Activated CD8-positive, alpha-beta memory T cell treated with anti-CD3 and anti-CD28 coated beads, Interleukin-2, amount 50 U/mL, for 24 hours (primary cell): ENCODE data around the gene RAB3B.
"Not testable (repeated sequence)": the region's sequence is repeated elsewhere in the genome, so short reads cannot be mapped to it uniquely, and the experiment has no call there.

Source experiments
- DNase-seq: peaks from one replicate; pipeline ENCODE4 v3.0.0-alpha.2; 2020; ENCODE audit errors: extremely low read depth

RAB3B gene

GRCh38 chr1:51989582-51990477 is 670 bp downstream of the RAB3B start:
- no peak for DNase-seq

- DNase-seq = no peak
These were observed 2.2 kb downstream of the RAB3B start for GRCh38 chr1:51988254-51988653.

DNA sequence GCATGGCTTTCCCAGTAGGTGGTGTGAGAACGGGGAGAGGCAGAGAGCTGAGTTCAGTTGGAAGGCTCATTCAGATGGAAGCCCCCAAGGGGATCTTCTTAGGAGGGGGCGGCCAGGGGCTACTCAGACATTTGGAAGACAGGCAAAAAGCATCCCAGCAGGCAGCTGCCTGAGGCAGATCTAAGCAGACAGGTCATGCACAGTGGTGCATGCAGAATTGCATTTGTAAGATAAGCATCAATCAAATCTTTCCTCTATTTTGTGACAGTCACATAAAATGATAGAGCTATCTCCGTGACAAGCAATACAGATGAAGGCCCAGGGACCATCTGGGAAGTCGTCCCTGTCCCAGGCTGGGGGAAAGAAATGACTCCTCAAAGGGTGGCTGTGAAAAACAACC is 3.8 kb downstream of the RAB3B start:
- no peak for DNase-seq

DNA sequence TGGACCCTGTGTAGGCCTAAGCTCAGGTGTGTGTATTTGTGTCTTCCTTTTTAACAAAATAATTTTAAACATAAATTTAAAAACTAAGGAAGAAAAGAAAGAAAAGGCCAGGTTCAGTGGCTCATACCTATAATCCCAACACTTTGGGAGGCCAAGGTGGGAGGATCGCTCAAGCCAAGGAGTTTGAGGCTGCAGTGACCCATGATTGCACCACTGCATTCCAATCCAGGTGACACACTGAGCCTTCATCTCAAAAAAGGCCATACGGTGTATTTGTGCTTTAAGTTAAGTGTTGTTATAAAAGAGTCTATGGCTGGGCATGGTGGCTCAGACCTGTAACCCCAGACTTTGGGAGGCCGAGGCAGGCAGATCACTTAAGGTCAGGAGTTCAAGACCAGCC is 8.3 kb downstream of the RAB3B start:
- DNase-seq = no peak

DNA sequence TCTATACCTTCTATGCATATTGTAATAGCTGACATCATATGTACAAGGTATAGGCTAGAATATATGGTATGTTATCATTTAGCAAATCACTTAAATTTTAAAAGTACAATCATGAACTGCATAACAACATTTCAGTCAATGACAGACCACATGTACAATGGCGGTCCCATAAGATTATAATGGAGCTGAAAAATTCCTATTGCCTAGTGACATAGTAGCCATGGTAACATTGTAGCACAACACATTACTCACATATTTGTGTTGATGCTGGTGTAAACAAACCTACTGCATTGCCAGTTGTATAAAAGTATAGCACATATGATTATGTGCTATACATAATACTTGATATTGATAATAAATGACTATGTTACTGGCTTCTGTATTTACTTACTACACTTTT is 8.9 kb downstream of the RAB3B start:
- DNase-seq = no peak

- no peak for DNase-seq
These were observed 12.4 kb downstream of the RAB3B start for GRCh38 chr1:51978099-51978498.

- DNase-seq = no peak
These were observed 13.5 kb downstream of the RAB3B start for GRCh38 chr1:51976846-51977602.

DNA sequence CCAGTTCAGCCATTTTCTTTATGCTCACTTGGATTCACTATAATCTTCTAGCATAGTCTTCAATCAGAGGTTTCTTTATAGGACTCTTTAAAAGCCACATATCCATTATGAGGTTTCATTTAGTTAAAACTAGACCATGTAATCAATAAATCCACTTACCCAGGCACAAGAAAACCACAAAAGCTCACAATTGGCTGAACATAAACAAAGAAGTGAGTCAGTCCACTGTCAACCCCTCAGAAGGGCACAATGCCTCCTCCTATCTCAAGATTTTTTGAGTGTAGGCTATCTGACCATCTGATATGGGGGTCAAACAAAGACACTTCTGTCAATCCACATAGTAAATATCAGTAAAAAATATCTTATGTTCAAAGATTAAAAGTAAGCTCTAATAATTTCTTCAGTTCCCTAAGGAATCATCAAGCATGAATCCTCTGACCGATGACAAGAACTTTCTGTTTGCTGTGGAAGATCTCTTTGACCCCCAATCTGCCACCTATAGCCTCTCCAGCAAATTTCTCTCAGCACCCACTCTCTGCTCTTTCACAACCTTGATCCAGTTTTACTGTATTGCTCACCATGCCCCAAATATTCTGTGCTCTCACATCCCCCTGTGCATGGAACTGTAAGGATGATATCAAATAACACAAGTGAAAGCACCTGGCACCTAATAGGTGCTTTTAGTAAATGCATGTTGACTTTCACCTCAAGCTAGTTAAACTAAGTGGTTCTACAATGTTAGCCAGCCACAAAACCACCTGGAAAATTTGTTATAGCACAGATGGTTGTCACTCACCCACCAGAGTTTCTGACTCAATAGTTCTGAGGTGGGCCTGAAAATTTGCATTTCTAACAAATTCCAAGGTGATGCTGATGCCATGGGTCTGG is 16.7 kb downstream of the RAB3B start:
- no peak for DNase-seq

GRCh38 chr1:51969038-51969705 is 21.3 kb downstream of the RAB3B start:
- no peak for DNase-seq

DNA sequence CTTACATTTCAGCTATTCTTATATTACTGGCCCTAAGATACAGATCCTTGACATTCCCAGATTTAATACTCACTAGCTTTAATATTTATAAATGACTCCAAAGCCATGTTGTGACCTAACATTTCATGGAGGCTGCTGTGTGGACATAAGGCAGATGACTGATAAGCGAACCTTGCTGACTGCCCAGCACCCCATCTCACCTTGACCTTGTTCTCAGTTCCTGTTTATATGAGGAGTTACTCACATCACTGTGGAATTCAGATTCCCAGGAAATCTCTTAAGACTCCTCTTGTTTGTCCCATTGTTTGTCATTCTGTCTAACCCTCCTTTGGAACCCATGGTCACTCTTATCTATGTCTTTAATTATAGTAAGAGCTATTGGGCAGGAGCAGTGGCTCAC is 21.9 kb downstream of the RAB3B start:
- no peak for DNase-seq

DNA sequence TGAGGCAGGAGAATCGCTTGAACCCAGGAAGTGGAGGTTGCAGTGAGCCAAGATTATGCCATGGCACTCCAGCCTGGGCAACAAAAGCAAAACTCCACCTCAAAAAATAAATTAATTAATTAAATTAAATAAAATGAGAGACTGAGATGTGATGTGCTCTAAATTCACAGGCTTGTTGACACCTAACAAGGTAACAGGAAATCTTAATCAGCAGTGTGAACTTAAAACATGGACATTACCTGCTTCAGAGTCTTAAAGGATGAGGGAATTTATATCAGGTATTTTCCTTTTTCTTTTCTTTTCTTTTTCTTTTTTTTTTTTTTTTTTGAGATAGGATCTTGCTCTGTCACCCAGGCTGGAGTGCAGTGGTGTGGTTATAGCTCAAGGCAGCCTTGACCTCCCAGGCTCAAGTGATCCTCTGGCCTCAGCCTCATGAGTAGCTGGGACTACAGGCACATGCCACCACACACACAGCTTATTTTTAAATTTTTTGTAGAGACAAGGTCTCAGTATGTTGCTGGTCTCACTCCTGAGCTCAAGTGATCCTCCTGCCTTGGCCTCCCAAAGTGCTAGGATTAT is 23.2 kb downstream of the RAB3B start:
- not testable (repeated sequence) for DNase-seq

DNA sequence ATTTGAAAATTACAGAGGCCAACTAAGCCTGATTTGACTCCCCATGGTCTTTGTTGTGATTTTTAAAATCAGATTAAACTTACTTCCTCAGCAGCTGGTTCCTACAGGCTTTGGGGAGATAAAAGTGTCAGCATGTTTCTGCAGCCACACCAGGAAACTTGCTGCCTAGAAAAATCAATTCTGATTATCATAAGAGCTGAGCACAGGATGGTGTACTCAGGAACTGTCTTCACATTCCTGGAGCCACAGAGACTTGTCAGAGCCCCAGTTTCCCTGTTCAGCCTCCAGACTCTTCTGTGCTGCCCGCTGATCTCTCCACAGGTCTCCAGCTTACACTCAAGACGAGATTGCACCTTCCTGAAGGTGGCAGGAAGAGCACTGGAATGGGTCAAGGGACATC is 23.9 kb downstream of the RAB3B start:
- no peak for DNase-seq

- no peak for DNase-seq
These were observed 26.2 kb downstream of the RAB3B start for GRCh38 chr1:51964309-51964696.

DNA sequence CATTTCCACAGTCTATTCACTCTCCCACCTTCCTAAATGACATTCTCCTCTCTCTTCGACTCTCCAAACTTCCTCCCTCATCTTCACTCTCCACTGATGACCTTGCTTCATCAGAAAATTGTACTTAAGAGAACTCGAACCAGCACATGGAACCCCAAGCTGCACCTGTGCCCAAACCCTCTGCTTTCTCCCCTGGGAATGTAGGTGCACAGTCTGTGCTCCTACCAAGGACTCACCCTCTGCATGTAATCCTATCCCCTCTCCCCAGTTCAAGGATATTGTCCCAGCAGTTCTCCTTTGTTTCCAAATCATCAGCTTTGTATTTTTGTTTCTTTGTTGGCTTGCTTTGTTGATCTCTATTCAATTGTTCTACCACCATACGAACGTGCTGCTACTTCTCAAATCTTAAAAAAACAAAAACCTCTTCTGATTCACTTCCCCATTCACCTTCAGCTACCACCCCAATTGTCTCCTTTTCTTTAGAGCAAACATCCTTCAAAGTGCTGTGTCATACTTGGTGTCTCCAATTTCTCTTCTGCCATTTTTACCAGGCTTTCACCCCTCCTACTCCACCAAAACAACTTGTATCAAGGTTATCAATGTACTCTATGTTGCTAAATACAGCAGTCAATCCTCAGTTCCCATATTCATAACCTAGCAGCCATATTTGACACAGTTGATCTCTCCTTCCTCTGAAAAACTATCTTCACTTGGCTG is 26.8 kb downstream of the RAB3B start:
- no peak for DNase-seq

GRCh38 chr1:51962486-51963356 is 27.8 kb downstream of the RAB3B start:
- DNase-seq = no peak

GRCh38 chr1:51961954-51962353 is 28.5 kb downstream of the RAB3B start:
- DNase-seq = no peak

GRCh38 chr1:51961231-51961630 is 29.3 kb downstream of the RAB3B start:
- DNase-seq = no peak

DNA sequence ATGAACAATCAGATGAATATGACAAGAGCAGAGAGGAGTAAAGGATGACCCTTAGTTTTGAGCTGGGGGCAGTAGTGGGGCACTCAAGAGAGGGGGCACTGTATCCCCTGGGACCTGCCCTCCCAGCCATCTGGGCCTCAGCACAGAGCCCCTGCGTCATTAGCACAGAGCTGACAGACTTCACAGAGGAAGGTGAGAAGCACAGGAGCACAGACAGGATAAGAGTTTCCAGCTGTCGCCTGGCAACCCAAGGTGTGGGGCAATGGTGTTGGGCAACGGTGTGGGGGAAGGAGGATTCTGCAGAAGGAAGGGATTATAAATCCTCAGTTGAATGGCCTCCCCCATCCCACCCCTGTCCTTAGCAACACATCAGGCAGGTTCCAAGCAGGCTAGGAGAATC is 30.2 kb downstream of the RAB3B start:
- DNase-seq = no peak

GRCh38 chr1:51958824-51959223 is 31.7 kb downstream of the RAB3B start:
- DNase-seq = no peak

GRCh38 chr1:51957618-51958017 is 32.9 kb downstream of the RAB3B start:
- no peak for DNase-seq
